Activated CD4-positive, alpha-beta T cell treated with anti-CD3 and anti-CD28 coated beads for 36 hours (primary cell): ENCODE measurements around the gene ENOX2. TPM values are rescaled to one million over a fixed set of nuclear protein-coding genes. Genes with fewer than 3 reads are reported as not detected.
"Not testable (repeated sequence)": the region's sequence is repeated elsewhere in the genome, so short reads cannot be mapped to it uniquely, and the experiment has no call there.

Source experiments
- ATAC-seq: fragments of 200-7000 bp; cut with Tn5 transposase; one replicate; pipeline ENCODE4 v1.10.0; 2021; ENCODE audit warnings: mild to moderate bottlenecking, moderate library complexity
- CTCF ChIA-PET: fragments of 350-600 bp; sonication (Branson Sonifier 250); formaldehyde crosslinking; loops from one replicate; lab custom pipeline; 2021; ENCODE audit warnings: antibody characterized with exemption; lab: Charles Lee
- POLR2A ChIA-PET: fragments of 350-600 bp; sonication (Branson Sonifier 250); formaldehyde crosslinking; loops from one replicate; lab custom pipeline; 2021; ENCODE audit warnings: antibody characterized with exemption, inconsistent platforms; lab: Charles Lee
- DNase-seq: peaks from one replicate; pipeline ENCODE4 v3.0.0-alpha.2; 2020
- H3K27ac Mint-ChIP-seq: one replicate; pipeline ENCODE4 v1.8.0; 2021; ENCODE audit warnings: mixed read lengths
- H3K27me3 Mint-ChIP-seq: one replicate; pipeline ENCODE4 v1.8.0; 2021; ENCODE audit warnings: mixed read lengths
- H3K36me3 Mint-ChIP-seq: one replicate; pipeline ENCODE4 v1.8.0; 2021; ENCODE audit warnings: low read depth, mixed read lengths
- H3K4me1 Mint-ChIP-seq: one replicate; pipeline ENCODE4 v1.8.0; 2021; ENCODE audit warnings: mixed read lengths
- H3K4me3 Mint-ChIP-seq: one replicate; pipeline ENCODE4 v1.8.0; 2021; ENCODE audit warnings: mild to moderate bottlenecking, moderate library complexity, mixed read lengths
- H3K9me3 Mint-ChIP-seq: one replicate; pipeline ENCODE4 v1.8.0; 2021; ENCODE audit warnings: low read depth, mixed read lengths
- intact Hi-C, 2 experiments: fragments of 100-400 bp; cut with DNase I in 1 of 2; cut with micrococcal nuclease in 1 of 2; formaldehyde crosslinking; loops; one replicate each; pipeline versions ENCODE4 v1.14.2 to v1.15.1; 2022 to 2024; cut with DNase I, micrococcal nuclease
- total RNA-seq, 2 experiments: library from RNA; stranded (reverse); gene quantifications; one replicate each; pipeline ENCODE4 v1.2.3, GENCODE V29; 2021

ENOX2 gene, protein sequence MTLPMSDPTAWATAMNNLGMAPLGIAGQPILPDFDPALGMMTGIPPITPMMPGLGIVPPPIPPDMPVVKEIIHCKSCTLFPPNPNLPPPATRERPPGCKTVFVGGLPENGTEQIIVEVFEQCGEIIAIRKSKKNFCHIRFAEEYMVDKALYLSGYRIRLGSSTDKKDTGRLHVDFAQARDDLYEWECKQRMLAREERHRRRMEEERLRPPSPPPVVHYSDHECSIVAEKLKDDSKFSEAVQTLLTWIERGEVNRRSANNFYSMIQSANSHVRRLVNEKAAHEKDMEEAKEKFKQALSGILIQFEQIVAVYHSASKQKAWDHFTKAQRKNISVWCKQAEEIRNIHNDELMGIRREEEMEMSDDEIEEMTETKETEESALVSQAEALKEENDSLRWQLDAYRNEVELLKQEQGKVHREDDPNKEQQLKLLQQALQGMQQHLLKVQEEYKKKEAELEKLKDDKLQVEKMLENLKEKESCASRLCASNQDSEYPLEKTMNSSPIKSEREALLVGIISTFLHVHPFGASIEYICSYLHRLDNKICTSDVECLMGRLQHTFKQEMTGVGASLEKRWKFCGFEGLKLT
- total RNA-seq = 10 to 100 TPM; 12.5 to 16.5 TPM

DNA sequence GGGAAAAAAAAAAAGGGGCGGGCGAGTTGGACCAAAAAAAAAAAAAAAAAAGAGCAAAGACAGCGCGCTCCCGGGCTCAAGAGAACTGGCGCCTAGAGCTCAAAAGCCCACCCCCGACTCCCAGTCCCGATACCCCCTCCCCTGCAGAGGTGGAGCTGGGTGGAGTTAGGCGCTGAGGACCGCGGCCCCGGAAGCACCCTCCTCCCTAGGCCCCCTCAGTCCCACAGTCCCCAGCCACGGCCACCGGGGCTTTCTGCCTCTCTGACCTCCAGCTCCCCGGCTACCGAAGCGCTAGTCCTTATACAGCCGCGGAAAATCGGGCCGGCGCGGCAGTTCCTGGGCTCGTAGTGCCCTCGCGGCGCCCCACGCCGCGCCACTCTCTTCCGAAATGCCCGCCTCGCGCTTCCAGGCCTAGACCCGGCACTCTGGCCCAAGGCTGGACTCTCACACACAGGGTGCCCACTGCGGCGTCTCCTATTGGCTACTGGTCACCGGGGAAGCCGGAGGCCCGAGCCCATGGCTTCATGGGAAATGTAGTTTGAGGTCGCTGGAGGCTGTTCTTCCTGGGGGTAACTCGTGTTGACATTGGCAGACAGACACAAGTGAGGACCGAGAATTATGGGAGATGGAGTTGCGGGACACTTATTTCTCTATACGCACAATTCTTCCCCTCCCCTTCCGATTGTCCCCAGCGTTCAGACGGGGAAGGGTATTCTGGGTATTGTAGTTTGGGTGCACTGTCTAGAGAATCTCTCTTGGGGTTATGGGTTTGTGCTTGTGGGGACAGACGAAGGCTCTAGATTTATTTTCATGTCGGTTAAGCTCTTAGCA, at the start of gene ENOX2:
Gene ENOX2 (minus strand): TSS at position 427 of the 831 bp plus-strand sequence. CDS start 199,993 bp downstream, outside the sequence.
- Mint-ChIP-seq H3K27ac (peak within 1 kb of the TSS; percentile 80), H3K36me3 (peaks cover 10% of the 10 kb centered on the region), H3K4me3 (no peak within 1 kb of the TSS), H3K27me3 (peaks cover 2% of the 10 kb centered on the region), H3K4me1 (peaks cover 5% of the 10 kb centered on the region), H3K9me3 (no peaks in the 10 kb centered on the region)
- DNase-seq = peak; percentile 86
- ChIA-PET POLR2A (interaction anchor here (0.7 kb wide), 1 partner anchor 132 kb away, joined by 3 read pairs; no protein-coding TSS in a partner anchor), CTCF (no interaction called here)
- intact Hi-C loops = loop anchor here (1.0 to 5.0 kb wide), 9 partner anchors 502 to 1121 kb away; partner anchors contain the start of genes AIFM1 (in 1 of the 2), BCORL1 (in 1 of the 2), RBMX2 (in 1 of the 2) and SLC25A14 (in 1 of the 2)
- peak; percentile 98 for ATAC-seq

DNA sequence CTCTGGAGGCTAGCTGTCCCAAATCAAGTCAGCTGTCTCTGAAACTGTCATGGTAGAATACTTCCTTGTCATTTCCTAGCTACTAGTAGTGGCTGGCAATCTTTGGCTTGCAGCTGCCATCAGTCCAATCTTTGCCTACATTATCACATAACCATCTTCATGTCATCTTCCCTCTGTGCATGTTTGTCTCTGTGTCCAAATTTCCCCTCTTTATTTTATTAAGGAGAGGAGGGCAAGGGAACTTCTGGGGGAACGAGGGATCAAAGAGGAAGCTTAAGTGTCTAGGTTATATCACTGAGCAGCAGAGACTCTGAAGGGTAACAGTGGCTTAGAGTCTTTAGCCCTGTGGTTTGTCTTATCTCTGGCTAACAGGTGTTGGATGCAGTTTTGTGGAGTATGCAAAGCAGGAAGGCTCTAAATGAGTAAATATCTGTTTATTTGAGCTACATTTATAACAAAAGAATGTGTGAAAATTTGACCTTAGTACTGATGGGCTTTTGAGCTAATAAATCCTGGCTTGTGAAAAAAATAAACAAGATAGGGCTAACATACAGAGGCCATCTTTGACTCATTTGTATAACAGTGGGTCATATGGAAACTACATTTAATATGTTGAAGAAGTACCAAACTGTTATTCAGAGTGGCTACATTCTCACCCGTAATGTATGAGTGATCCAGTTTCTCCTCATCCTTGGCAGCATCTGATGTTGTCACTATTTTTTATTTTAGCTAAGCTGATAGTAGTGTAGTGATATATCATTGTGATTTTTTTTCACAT, 49.4 kb upstream of the ENOX2 start:
- no peak overlapping the region for H3K4me3 Mint-ChIP-seq
- ATAC-seq (no peak), DNase-seq (no peak)
- ChIA-PET CTCF (no interaction called here), POLR2A (no interaction called here)
- intact Hi-C loops = no loop called here
- H3K27me3 Mint-ChIP-seq = peaks cover 7% of the 10 kb centered on the region
- no peaks in the 10 kb centered on the region for H3K36me3 Mint-ChIP-seq
- H3K9me3 Mint-ChIP-seq = no peaks in the 10 kb centered on the region
- H3K4me1 Mint-ChIP-seq = no peaks in the 10 kb centered on the region
- H3K27ac Mint-ChIP-seq = no peak overlapping the region

DNA sequence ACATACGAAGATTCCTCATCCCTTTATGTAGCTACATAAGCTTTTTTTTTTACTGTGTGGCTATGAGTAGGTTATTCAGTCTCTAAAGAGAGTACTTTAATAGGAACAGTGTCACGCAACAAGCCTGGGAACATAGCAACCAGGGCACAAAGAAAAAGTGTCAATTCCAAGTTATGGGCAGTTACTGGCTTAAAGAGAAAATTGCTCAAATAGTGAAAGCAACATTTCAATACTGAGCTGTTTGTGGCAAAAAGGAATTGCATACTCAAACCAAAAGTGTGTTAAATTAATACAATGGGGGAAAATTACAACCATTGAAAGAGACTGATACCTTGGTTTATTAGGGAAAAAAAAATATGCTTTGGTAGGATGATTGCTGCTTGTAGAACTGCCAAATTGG, 41.2 kb upstream of the ENOX2 start:
- no peak overlapping the region for H3K27ac Mint-ChIP-seq
- peaks cover 6% of the 10 kb centered on the region for H3K27me3 Mint-ChIP-seq
- H3K36me3 Mint-ChIP-seq = no peaks in the 10 kb centered on the region
- ChIA-PET CTCF (interaction anchor here (0.8 kb wide), 1 partner anchor 54 kb away, joined by 3 read pairs; no protein-coding TSS in a partner anchor), POLR2A (no interaction called here)
- no peak overlapping the region for H3K4me3 Mint-ChIP-seq
- intact Hi-C loops = no loop called here
- DNase-seq = no peak
- ATAC-seq = no peak
- H3K4me1 Mint-ChIP-seq = no peaks in the 10 kb centered on the region
- no peaks in the 10 kb centered on the region for H3K9me3 Mint-ChIP-seq

DNA sequence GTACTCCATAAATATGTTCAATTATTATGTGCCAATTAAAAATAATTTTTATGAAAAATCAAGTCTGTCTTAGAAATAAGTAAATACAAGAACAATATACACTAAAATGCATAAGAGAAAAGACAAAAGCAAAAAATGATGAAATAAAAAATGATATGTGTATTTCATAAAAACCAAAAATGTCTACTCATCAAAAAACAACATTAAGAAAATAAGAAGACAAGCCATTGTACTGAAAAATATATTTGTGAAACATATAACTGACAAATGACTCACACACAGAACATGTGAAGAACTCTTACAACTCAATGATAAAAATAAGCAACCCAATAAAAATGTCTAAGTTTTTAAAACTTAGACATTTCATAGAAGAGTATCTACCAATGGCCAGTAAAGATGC, 34.1 kb upstream of the ENOX2 start:
- H3K4me3 Mint-ChIP-seq = no peak overlapping the region
- no peak overlapping the region for H3K27ac Mint-ChIP-seq
- H3K36me3 Mint-ChIP-seq = no peaks in the 10 kb centered on the region
- no peaks in the 10 kb centered on the region for H3K9me3 Mint-ChIP-seq
- intact Hi-C loops = no loop called here
- H3K4me1 Mint-ChIP-seq = no peaks in the 10 kb centered on the region
- CTCF ChIA-PET = no interaction called here
- H3K27me3 Mint-ChIP-seq = peaks cover 2% of the 10 kb centered on the region
- POLR2A ChIA-PET = no interaction called here
- no peak for ATAC-seq
- DNase-seq = no peak

DNA sequence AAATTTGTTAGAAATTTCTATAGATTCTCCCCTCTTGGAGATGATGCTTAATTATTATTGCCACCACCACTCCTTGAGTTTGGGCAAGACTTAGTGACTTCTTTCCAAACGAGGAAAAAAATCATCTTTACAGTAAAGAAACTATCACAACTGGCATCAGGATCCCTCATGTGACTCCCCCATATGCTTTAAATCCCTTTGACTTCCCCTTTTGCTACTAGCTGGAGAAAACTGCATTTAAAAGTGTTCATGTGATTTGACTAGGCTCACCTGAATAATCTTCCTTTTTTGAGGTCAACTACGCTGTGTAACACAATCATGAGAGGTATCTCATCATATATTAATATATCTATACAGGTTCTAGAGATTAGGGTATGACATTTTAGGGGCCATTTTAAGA, 30.3 kb upstream of the ENOX2 start:
- ChIA-PET POLR2A (no interaction called here), CTCF (no interaction called here)
- Mint-ChIP-seq H3K4me1 (no peaks in the 10 kb centered on the region), H3K9me3 (no peaks in the 10 kb centered on the region), H3K27ac (no peak overlapping the region), H3K4me3 (no peak overlapping the region), H3K27me3 (no peaks in the 10 kb centered on the region), H3K36me3 (no peaks in the 10 kb centered on the region)
- intact Hi-C loops = no loop called here
- ATAC-seq (no peak), DNase-seq (no peak)

DNA sequence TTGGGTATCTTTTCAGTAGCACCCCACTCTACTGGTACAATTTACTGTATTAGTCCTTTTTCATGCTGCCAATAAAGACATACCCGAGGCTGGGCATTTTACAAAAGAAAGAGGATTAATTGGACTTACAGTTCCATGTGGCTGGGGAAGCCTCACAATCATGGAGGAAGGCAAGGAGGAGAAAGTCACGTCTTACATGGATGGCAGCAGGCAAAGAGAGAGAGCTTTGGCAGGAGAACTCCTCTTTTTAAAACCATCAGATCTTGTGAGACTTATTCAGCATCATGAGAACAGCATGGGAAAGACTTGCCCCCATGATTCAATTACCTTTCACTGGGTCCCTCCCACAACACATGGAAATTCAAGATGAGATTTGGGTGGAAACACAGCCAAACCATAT, 17.4 kb upstream of the ENOX2 start:
- CTCF ChIA-PET, H3K4me1 Mint-ChIP-seq, H3K4me3 Mint-ChIP-seq, POLR2A ChIA-PET, intact Hi-C loops, ATAC-seq, H3K9me3 Mint-ChIP-seq, H3K27me3 Mint-ChIP-seq, H3K27ac Mint-ChIP-seq, DNase-seq, H3K36me3 Mint-ChIP-seq: not testable (repeated sequence)

DNA sequence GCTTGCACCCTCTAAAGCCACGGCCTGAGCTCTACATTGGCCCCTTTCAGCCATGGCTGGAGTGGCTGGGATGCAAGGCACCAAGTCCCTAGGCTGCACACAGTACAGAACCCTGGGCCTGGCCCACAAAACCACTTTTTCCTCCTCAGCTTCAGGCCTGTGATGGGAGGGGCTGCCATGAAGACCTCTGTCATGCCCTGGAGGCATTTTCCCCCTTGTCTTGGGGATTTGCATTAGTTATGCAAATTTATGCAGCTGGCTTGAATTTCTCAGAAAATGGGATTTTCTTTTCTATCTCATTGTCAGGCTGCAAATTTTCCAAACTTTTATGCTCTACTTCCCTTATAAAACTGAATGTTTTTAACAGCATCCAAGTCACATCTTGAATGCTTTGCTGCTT, 16.7 kb upstream of the ENOX2 start:
- H3K36me3 Mint-ChIP-seq, H3K27ac Mint-ChIP-seq, H3K9me3 Mint-ChIP-seq, H3K4me1 Mint-ChIP-seq, DNase-seq, H3K4me3 Mint-ChIP-seq, ATAC-seq, H3K27me3 Mint-ChIP-seq, POLR2A ChIA-PET: not testable (repeated sequence)
- CTCF ChIA-PET = interaction anchor here (0.5 kb wide), 1 partner anchor 142 kb away, joined by 3 read pairs; no protein-coding TSS in a partner anchor
- intact Hi-C loops = loop anchor here (5.0 to 10.0 kb wide), 2 partner anchors 515 to 527 kb away; partner anchors contain the start of gene RBMX2 (in 1 of the 2)

DNA sequence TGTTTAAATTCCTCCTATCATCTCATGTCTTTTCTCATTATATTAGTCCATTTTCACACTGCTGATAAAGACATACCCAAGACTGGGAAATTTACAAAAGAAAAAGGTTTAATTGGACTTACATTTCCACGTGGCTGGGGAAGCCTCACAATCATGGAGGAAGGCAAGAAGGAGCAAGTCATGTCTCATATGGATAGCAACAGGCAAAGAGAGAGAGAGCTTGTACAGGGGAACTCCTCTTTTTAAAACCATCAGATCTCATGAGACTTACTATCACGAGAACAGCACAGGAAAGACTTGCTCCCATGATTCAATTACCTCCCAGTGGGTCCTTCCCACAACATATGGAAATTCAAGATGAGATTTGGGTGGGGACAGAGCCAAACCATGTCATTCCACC, 15.5 kb upstream of the ENOX2 start:
- intact Hi-C loops = loop anchor here (5.0 to 10.0 kb wide), 2 partner anchors 514 to 526 kb away; partner anchors contain the start of gene RBMX2 (in 1 of the 2)
- CTCF ChIA-PET, H3K27ac Mint-ChIP-seq: not testable (repeated sequence)

DNA sequence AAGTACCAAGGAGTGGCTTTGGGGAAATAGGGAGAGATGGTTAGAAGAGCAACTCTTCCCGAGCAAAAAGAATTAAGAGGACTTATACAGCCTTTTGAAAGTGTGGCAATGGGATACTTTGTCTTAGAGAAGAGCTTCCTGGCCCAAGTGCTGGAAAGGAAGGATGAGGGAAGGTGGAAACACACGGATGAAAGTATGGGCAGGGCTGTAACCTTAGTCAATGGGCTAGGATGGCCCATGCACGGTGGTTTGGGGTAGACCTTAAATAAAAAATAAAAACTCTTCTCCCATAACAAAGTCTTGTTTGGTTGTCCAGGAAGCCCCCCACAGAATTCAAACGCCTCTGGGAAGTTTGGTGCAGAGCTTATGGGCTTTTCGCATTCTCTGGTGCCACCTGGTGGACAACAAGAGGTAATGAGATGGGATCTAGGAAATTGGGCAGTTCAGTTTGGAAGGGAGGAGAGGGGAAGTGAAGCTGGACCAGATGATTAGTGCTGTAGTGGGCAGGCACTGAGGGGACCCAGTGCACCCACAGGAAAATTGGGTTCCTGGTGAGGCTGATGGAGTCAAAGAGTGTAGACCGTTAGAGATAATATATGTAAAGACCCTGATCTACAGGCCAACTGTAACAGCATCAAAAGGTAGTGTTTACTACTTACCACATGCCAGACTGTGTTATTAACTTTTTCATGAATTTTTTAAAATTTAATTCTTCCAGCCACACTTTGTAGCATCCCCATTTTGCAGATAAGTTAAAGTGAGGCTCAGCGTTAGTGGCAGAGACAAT, 13.8 kb upstream of the ENOX2 start:
- intact Hi-C loops = loop anchor here (1.0 to 10.0 kb wide), 6 partner anchors 340 to 587 kb away; partner anchors contain the start of gene RBMX2 (in 1 of the 2)
- H3K9me3 Mint-ChIP-seq = no peaks in the 10 kb centered on the region
- no peaks in the 10 kb centered on the region for H3K36me3 Mint-ChIP-seq
- H3K4me3 Mint-ChIP-seq = no peak overlapping the region
- peaks cover 4% of the 10 kb centered on the region for H3K27me3 Mint-ChIP-seq
- DNase-seq = peak; percentile 44
- CTCF ChIA-PET = interaction anchor here (0.6 to 3.1 kb wide), 11 partner anchors 9 to 381 kb away, joined by 3 to 21 read pairs (median 3); no protein-coding TSS in a partner anchor
- ATAC-seq = no peak
- POLR2A ChIA-PET = no interaction called here
- no peak overlapping the region for H3K27ac Mint-ChIP-seq
- no peaks in the 10 kb centered on the region for H3K4me1 Mint-ChIP-seq

More for the DNA sequence above, 15.5 kb upstream of the ENOX2 start:
- H3K27me3 Mint-ChIP-seq, H3K9me3 Mint-ChIP-seq, DNase-seq, ATAC-seq, POLR2A ChIA-PET, H3K36me3 Mint-ChIP-seq, H3K4me1 Mint-ChIP-seq, H3K4me3 Mint-ChIP-seq: not testable (repeated sequence)

DNA sequence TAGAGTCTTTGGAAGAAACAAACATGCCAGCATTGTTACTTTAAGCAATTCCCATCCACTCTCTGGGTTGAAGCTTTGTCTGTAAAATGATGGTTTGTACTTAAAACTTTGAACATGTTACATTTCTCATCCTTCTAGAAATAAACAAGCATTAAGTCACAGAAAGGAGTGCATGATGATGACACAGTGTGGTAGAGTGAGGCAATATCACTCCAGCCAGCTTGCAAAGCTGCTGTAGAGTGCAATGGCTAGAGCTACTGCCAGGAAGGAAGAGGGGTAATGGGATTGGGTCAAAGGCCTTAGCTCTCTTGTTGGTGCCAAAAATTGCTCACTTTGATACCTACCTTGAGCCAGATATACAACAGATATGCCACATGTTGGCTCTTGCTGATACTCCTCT, 12.3 kb upstream of the ENOX2 start:
- Mint-ChIP-seq H3K9me3 (no peaks in the 10 kb centered on the region), H3K36me3 (no peaks in the 10 kb centered on the region), H3K4me3 (no peak overlapping the region), H3K27ac (no peak overlapping the region), H3K27me3 (peaks cover 2% of the 10 kb centered on the region), H3K4me1 (no peaks in the 10 kb centered on the region)
- no peak for DNase-seq
- no peak for ATAC-seq
- POLR2A ChIA-PET = no interaction called here
- intact Hi-C loops = loop anchor here (5.0 to 10.0 kb wide), 2 partner anchors 511 to 523 kb away; partner anchors contain the start of gene RBMX2 (in 1 of the 2)
- CTCF ChIA-PET = interaction anchor here (1.1 to 3.1 kb wide), 3 partner anchors 340 to 376 kb away, joined by 3 to 21 read pairs (median 9); no protein-coding TSS in a partner anchor
